GM10266 (cell line): ENCODE measurements around the gene ZCCHC12.
A peak's percentile ranks its signal among the peaks of the same experiment; 100 is the strongest.

Experiments used
- DNase-seq: peaks from one replicate; pipeline ENCODE4 v3.0.0; 2012; ENCODE audit errors: extremely low spot score
- TF ChIP-seq, protein P1 (sequence below): IDR thresholded peaks from 2 replicates; pipeline ENCODE4 v1.5.1; 2012; ENCODE audit warnings: mild to moderate bottlenecking, low read depth; ENCODE audit not compliant: control insufficient read depth, insufficient read depth; ENCODE audit errors: missing control alignments

The ZCCHC12 gene

DNA sequence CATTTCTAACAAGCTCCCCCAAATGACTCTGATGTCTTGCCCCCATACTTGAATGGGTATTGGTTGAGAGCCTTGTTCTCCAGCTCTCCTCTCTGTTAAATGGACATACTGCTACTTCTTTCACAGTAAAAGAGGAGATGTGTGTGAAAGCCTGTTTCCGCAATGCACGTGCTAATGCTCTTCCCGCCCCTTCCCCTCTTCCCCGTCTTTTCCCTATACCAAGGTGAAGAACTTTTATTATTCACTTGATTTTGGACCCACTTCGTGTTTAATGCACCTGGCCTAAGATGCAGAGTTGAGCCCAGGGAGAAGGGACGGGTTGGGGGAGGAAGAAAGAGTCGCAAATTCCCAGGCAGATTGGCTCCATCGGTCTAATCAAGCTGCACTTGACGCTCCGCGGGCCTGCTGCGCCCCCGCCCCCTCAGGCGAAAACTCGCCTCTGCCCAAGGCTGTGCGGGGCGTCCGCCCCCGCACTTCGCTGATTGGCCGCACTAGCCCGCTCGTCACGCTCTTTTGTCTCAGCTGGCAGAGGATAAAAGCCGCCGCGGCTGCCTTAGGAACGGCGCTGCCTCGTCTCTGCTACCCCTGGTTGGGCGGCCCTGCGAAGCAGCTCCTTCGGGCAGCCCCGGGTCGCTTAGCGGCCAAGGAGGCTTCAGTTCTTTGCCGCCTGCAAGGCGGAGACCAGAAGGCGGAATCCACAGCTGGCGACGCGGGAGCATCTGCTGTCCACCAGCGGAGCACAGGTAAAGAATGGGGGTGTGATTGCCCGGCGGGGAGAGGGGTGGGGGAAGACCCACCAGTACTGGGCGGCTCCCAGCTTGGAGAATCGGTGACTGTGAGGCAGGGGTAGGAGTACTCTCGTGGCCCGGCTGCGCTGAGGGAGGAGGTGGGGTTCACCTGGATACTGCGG lies at the start of gene ZCCHC12:
Gene ZCCHC12 (plus strand): TSS at position 562 of the 910 bp plus-strand sequence. CDS start 1,421 bp downstream, outside the sequence.
- TF ChIP-seq, protein P1, sequence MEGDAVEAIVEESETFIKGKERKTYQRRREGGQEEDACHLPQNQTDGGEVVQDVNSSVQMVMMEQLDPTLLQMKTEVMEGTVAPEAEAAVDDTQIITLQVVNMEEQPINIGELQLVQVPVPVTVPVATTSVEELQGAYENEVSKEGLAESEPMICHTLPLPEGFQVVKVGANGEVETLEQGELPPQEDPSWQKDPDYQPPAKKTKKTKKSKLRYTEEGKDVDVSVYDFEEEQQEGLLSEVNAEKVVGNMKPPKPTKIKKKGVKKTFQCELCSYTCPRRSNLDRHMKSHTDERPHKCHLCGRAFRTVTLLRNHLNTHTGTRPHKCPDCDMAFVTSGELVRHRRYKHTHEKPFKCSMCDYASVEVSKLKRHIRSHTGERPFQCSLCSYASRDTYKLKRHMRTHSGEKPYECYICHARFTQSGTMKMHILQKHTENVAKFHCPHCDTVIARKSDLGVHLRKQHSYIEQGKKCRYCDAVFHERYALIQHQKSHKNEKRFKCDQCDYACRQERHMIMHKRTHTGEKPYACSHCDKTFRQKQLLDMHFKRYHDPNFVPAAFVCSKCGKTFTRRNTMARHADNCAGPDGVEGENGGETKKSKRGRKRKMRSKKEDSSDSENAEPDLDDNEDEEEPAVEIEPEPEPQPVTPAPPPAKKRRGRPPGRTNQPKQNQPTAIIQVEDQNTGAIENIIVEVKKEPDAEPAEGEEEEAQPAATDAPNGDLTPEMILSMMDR: no peak
- peak; percentile 23 for DNase-seq

DNA sequence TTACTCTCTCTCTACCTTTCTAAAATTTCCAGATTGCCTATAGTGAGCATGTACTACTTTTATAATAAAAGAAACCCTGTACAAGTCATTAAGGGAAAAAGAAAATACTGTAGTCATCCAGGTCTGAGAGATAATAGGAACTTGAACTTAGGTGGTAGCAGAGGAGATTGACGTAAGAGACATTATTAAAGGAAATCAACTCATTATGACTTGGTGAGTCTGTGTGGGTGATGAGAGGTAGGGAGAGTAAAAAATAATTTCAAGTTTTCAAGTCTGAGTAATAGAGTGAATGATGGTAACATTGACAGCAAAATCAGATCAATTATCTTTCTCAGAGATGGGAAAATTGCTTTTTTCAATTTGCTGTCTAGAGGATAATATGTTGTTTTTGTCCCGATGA lies 44.0 kb upstream of the ZCCHC12 start:
- TF ChIP-seq, protein P1: no peak
- no peak for DNase-seq

DNA sequence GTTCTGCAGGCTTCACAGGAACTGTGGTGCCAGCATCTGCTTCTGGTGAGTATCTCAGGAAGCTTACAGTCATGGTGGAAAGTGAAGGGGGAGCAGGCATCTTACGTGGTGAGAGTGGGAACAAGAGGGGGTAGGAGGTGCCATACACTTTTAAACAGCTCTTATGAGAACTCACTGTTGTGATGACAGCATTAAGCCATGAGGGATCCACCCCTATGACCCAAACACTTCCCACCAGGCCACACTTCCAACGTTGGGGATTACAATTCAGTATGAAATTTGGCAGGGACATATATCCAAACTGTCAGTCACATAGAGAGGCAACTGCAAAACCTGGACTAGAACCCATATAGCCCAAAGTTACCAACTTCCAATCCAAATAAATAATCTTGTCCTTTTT lies 43.1 kb upstream of the ZCCHC12 start:
- no peak for DNase-seq
- TF ChIP-seq, protein P1: no peak

DNA sequence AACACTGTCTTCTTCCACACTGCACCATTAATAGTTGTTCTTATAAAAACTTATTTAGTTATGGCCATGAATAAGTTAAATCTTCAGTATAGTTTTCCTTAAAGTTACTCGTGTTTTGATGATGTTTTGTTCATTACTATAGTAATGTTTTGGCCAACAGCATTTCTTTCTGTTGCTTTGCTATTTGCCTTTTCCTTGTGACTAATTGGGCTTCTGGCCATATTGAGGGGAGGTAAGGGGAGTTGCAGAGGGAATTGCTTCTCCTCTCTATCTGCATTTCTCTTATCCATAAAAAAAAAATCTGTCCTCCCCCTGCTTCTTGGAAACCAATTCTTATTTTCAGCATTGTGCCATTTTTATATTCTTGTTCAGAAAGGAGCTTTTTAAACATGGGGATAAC lies 42.7 kb upstream of the ZCCHC12 start:
- DNase-seq: no peak
- TF ChIP-seq, protein P1: no peak

DNA sequence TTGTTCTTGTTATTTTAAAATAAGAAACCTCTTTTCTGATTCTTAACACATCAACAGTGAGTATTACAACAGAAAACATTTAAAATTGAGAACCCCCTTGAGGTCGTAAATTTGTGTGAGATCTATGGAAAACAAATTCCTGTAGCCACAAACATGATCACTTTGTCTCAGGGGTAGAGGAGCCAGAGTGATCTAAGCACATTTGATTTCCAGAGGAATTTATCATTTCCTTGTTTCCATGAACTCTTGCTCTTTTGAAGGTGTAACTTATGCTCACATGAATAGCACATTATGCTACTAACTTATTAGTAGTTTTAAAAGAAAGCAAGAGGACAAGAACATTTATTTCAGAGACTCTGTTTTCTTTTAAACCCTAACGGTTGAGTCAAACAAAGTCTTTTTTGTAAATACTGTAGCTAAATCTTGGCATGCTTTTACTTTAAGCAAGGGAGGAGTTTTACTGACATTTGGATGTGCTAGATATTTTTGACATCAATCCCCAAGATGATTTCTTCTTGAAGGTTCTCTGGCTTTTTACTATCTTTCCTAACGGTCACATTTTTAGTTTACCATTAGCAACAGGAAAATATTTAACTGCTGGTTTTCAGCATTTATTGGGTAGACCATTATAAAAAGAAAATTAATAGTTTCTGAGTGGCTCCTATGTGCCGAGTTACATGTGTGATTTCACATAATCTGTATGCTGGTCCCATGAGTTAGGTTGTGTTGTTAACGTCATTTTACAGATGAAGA lies 27.9 kb upstream of the ZCCHC12 start:
- TF ChIP-seq, protein P1: no peak
- no peak for DNase-seq

DNA sequence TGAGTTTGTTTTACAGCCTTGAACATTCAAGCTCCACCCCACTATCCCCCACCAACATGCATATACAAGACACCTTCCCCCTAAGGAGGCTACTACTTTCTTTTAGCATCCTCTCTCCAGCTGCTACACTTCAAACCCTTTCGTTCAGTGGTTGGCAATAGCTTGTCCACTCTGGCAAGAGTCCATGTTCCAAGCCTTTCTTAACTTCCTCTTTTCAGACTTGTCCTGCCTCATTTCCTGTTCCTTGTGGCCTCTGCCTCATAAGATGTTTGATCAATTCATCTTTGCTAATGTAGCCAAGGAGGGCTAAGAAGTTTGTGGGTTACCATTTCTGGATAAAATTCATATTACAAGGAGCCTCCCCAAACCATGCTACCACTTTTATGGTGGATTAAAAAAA lies 20.8 kb upstream of the ZCCHC12 start:
- no peak for DNase-seq
- TF ChIP-seq, protein P1: no peak
